Ectodermal cell (in vitro differentiated cells): ENCODE results near the gene CPEB3.
"Not testable (repeated sequence)": the region's sequence is repeated elsewhere in the genome, so short reads cannot be mapped to it uniquely, and the experiment has no call there.

Experiments
- H3K27ac ChIP-seq: 2 replicates; pipeline ENCODE4 v1.7.0; 2013; ENCODE audit warnings: mild to moderate bottlenecking, low read depth, low read length; ENCODE audit not compliant: insufficient read depth, poor library complexity, severe bottlenecking
- H3K27me3 ChIP-seq: 2 replicates; pipeline ENCODE4 v1.7.0; 2013; ENCODE audit warnings: mild to moderate bottlenecking, low read length; ENCODE audit not compliant: insufficient read depth, control insufficient read depth, poor library complexity, severe bottlenecking
- H3K36me3 ChIP-seq: one replicate; pipeline ENCODE4 v1.7.0; 2013; ENCODE audit warnings: low read length; ENCODE audit not compliant: control insufficient read depth, insufficient read depth
- H3K4me1 ChIP-seq: one replicate; pipeline ENCODE4 v1.7.0; 2013; ENCODE audit warnings: low read length; ENCODE audit not compliant: control insufficient read depth, insufficient read depth
- H3K4me3 ChIP-seq: 2 replicates; pipeline ENCODE4 v1.7.0; 2013; ENCODE audit warnings: low read depth, low read length, control low read depth; ENCODE audit not compliant: insufficient read depth
- H3K9me3 ChIP-seq: 2 replicates; pipeline ENCODE4 v1.7.0; 2013; ENCODE audit warnings: mild to moderate bottlenecking, low read length, moderate library complexity; ENCODE audit not compliant: control insufficient read depth
- WGBS, 2 experiments: methylation state at CpG; one replicate each; pipeline ENCODE4 v1.1.7; 2013; ENCODE audit warnings: missing lambda C conversion rate in 2 of 2; 5-methylcytosine and 5-hydroxymethylcytosine counted together

CPEB3 gene

GRCh38 chr10:92052088-92052487 lies 238.8 kb downstream of the CPEB3 start:
- 92 to 96% methylated on average over 18 of the region's 18 CpGs for WGBS, 2 experiments
- no peaks in the 10 kb centered on the region for H3K36me3 ChIP-seq
- no peak overlapping the region for H3K4me3 ChIP-seq
- H3K9me3 ChIP-seq = no peaks in the 10 kb centered on the region
- no peak overlapping the region for H3K27ac ChIP-seq
- no peaks in the 10 kb centered on the region for H3K4me1 ChIP-seq
- H3K27me3 ChIP-seq = no peaks in the 10 kb centered on the region

GRCh38 chr10:92047215-92047614 lies 243.7 kb downstream of the CPEB3 start:
- no peaks in the 10 kb centered on the region for H3K9me3 ChIP-seq
- no peaks in the 10 kb centered on the region for H3K27me3 ChIP-seq
- H3K27ac ChIP-seq = no peak overlapping the region
- no peak overlapping the region for H3K4me3 ChIP-seq
- no peaks in the 10 kb centered on the region for H3K36me3 ChIP-seq
- no peaks in the 10 kb centered on the region for H3K4me1 ChIP-seq

- Histone ChIP-seq H3K4me3 (no peak overlapping the region), H3K4me1 (no peaks in the 10 kb centered on the region), H3K36me3 (no peaks in the 10 kb centered on the region), H3K9me3 (no peaks in the 10 kb centered on the region), H3K27me3 (no peaks in the 10 kb centered on the region), H3K27ac (no peak overlapping the region)
- 80 to 81% methylated on average over 37 of the region's 37 CpGs for WGBS, 2 experiments
Measured at GRCh38 chr10:92045641-92046106, 245.2 kb downstream of the CPEB3 start.

- no peaks in the 10 kb centered on the region for H3K27me3 ChIP-seq
- H3K4me1 ChIP-seq = no peaks in the 10 kb centered on the region
- H3K27ac ChIP-seq = no peak overlapping the region
- H3K9me3 ChIP-seq = no peaks in the 10 kb centered on the region
- no peaks in the 10 kb centered on the region for H3K36me3 ChIP-seq
- H3K4me3 ChIP-seq = no peak overlapping the region
- 66 to 67% methylated on average over 5 of the region's 5 CpGs for WGBS, 2 experiments
Measured at GRCh38 chr10:92042541-92042940, 248.3 kb downstream of the CPEB3 start.

GRCh38 chr10:92038949-92039348 lies 251.9 kb downstream of the CPEB3 start:
- 90 to 96% methylated on average over 1 of the region's 1 CpG for WGBS, 2 experiments
- Histone ChIP-seq H3K4me1 (no peaks in the 10 kb centered on the region), H3K27me3 (no peaks in the 10 kb centered on the region), H3K27ac (no peak overlapping the region), H3K4me3 (no peak overlapping the region), H3K36me3 (no peaks in the 10 kb centered on the region), H3K9me3 (no peaks in the 10 kb centered on the region)

GRCh38 chr10:92033070-92033469 lies 257.8 kb downstream of the CPEB3 start:
- H3K9me3 ChIP-seq, H3K27ac ChIP-seq, H3K4me1 ChIP-seq, H3K27me3 ChIP-seq, H3K4me3 ChIP-seq: not testable (repeated sequence)
- peaks cover 21% of the 10 kb centered on the region for H3K36me3 ChIP-seq
- WGBS, 2 experiments = 48 to 55% methylated on average over 3 of the region's 3 CpGs

GRCh38 chr10:92031580-92031979 lies 259.3 kb downstream of the CPEB3 start:
- no peaks in the 10 kb centered on the region for H3K4me1 ChIP-seq
- H3K4me3 ChIP-seq = no peak overlapping the region
- no peak overlapping the region for H3K27ac ChIP-seq
- 95 to 100% methylated on average over 3 of the region's 3 CpGs for WGBS, 2 experiments
- no peaks in the 10 kb centered on the region for H3K27me3 ChIP-seq
- no peaks in the 10 kb centered on the region for H3K9me3 ChIP-seq
- peaks cover 32% of the 10 kb centered on the region for H3K36me3 ChIP-seq

- 95 to 97% methylated on average over 4 of the region's 4 CpGs for WGBS, 2 experiments
- Histone ChIP-seq H3K27ac (no peak overlapping the region), H3K36me3 (peaks cover 51% of the 10 kb centered on the region), H3K4me1 (no peaks in the 10 kb centered on the region), H3K27me3 (no peaks in the 10 kb centered on the region), H3K9me3 (no peaks in the 10 kb centered on the region), H3K4me3 (no peak overlapping the region)
Measured at GRCh38 chr10:92027141-92027540, 263.7 kb downstream of the CPEB3 start.

DNA sequence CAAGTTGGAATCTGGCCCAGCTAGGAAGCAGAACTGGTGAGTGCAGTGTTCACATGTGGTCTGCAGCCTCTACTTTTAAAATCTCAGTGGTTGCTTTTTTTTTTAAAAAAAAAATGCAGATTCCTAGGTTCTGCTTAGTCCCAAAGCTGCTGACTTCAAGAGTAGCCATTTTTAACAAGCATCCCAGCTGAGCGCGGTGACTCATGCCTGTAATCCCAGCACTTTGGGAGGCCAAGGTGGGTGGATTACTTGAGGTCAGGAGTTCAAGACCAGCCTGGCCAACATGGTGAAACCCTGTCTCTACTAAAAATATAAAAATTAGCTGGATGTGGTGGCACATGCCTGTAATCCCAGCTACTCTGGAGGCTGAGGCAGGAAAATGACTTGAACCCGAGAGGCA lies 265.5 kb downstream of the CPEB3 start:
- peaks cover 44% of the 10 kb centered on the region for H3K36me3 ChIP-seq
- H3K27me3 ChIP-seq, H3K27ac ChIP-seq, H3K9me3 ChIP-seq, H3K4me1 ChIP-seq, H3K4me3 ChIP-seq: not testable (repeated sequence)
- WGBS, 2 experiments = 92 to 99% methylated on average over 3 of the region's 3 CpGs

GRCh38 chr10:92024700-92025099 lies 266.2 kb downstream of the CPEB3 start:
- no peaks in the 10 kb centered on the region for H3K27me3 ChIP-seq
- H3K9me3 ChIP-seq = no peaks in the 10 kb centered on the region
- 98 to 100% methylated on average over 3 of the region's 4 CpGs for WGBS, 2 experiments
- H3K4me1 ChIP-seq = no peaks in the 10 kb centered on the region
- no peak overlapping the region for H3K4me3 ChIP-seq
- no peak overlapping the region for H3K27ac ChIP-seq
- peaks cover 40% of the 10 kb centered on the region for H3K36me3 ChIP-seq

DNA sequence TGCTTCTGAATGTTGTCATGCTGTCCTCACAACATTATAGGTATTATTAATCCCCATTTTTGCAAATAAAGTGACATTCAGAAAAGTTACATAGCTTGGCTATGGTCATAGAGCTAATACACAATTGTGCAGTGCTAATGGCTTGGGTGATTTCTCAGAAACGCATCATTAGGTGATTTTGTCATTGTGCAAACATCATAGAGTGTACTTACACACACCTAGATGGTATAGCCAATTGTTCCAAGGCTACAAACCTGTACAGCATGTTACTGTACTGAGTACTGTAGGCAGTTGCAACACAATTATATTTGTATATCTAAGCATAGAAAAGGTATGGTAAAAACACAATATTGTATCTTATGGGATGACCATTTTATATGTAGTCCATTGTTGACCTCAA lies 276.3 kb downstream of the CPEB3 start:
- Histone ChIP-seq H3K36me3 (peaks cover 24% of the 10 kb centered on the region), H3K4me1 (no peaks in the 10 kb centered on the region)
- 95 to 100% methylated on average over 1 of the region's 1 CpG for WGBS, 2 experiments

More for the DNA sequence above, 276.3 kb downstream of the CPEB3 start:
- Histone ChIP-seq H3K27me3 (no peaks in the 10 kb centered on the region), H3K4me3 (no peak overlapping the region), H3K9me3 (no peaks in the 10 kb centered on the region), H3K27ac (no peak overlapping the region)
